ENCODE results near the gene RFC5. TPM values are rescaled to one million over a fixed set of nuclear protein-coding genes. Genes with fewer than 3 reads are reported as not detected.

Gene RFC5
- total RNA-seq, 1 donor from 2014 or later: 52.6 TPM

DNA sequence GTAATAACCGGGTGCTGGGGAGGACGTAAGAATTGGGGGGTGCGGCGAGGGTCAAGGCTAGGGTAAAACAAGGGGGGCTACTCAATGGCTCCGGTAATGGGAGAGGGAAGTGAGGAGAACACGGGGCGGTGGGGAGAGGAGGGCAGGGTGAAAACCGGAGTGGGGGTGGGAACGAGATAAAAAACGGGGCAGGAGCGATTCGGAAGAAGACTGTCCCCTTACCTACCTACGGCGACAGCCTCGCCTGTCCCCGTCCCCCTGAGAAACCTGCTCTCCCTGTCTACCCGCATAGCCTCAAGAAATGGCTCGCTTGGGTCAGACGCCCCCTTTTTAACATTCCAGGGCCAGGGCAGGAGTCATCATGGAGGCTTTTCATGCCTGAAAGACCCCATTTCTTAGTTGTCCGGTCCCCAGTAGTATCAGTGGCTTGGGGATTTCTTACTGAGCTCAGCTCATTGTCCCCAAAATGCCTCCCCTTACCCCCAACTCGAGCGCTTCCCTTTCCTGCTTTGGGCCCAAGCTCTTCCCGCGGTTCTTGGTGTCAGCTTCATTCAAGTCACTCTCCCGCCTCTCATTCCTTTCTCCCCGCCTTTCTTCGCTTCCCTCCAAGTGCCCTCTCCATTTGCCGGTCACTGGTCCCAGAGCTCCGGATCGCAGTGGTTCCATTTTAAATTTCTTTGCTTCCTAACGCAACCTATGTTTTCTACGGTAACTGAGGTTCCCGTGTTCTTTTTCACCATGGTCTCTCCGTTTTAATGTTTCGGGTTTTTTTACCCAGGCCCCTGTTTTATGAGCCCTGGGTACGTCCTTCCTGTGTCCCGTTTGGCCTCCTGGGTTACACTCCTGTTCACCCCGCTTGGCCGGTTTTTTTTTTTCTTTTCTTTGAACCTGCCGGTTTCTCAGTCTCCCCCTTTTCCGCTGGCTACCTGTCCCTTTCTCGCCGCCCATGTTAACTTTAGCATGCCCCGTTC, 45.7 kb downstream of the RFC5 start:
- Mint-ChIP-seq H3K27ac (ENCODE audit: unreplicated experiment) (peak overlapping the region; percentile 99), H3K36me3 (ENCODE audit: low read depth) (peaks cover 6% of the 10 kb centered on the region), H3K27me3 (ENCODE audit: low read depth) (peaks cover 2% of the 10 kb centered on the region), H3K4me3 (peak overlapping the region; percentile 90), H3K4me1 (peaks cover 30% of the 10 kb centered on the region), H3K9me3 (no peaks in the 10 kb centered on the region)
- TF ChIP-seq, protein P1, sequence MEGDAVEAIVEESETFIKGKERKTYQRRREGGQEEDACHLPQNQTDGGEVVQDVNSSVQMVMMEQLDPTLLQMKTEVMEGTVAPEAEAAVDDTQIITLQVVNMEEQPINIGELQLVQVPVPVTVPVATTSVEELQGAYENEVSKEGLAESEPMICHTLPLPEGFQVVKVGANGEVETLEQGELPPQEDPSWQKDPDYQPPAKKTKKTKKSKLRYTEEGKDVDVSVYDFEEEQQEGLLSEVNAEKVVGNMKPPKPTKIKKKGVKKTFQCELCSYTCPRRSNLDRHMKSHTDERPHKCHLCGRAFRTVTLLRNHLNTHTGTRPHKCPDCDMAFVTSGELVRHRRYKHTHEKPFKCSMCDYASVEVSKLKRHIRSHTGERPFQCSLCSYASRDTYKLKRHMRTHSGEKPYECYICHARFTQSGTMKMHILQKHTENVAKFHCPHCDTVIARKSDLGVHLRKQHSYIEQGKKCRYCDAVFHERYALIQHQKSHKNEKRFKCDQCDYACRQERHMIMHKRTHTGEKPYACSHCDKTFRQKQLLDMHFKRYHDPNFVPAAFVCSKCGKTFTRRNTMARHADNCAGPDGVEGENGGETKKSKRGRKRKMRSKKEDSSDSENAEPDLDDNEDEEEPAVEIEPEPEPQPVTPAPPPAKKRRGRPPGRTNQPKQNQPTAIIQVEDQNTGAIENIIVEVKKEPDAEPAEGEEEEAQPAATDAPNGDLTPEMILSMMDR (conservative IDR thresholded peaks at IDR 0.05): no peak
- DNase-seq (ENCODE audit: low read depth, low spot score): no peak

DNA sequence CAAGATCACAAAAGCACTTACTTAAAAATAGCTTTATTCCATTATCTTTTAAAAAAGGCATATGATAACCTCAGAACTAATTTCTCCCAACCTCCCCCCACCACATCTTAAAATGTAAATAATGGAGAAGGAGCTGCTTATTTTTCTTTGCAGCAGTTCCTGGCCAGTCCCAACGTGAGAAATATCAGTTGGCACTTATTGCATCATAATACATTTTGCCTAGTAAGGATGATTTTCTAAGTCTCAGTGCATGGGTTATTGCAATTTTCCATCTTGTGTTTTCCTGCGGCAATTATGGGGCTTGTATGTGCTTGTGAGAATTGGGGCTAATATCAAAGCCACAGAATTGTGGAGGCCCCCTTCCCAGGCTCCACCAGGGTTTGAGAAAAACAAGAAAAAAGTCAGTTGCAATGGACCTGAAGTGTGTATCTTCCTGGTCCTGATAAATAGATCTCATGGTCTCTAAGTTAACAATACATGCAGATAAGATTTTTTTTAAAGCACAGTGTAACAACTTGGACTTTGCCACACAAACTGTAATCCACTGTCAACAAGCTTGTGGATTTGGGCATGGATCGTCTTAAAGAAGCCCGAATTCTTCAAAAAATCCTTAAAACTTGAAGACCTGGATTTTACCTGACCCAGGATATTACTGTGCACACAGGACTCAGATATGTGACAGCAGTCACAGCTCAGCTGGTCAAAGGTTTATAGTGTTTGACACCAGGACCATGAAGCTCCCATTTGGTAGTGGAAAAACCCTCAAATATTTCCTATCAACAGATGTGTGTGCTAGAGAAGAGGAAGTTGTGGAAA, 47.3 kb downstream of the RFC5 start:
- peaks cover 12% of the 10 kb centered on the region for H3K36me3 Mint-ChIP-seq (ENCODE audit: low read depth)

GRCh38 chr12:118064608-118065007, 48.1 kb downstream of the RFC5 start:
- Mint-ChIP-seq H3K4me3 (peak overlapping the region; percentile 90), H3K27me3 (ENCODE audit: low read depth) (peaks cover 2% of the 10 kb centered on the region), H3K36me3 (ENCODE audit: low read depth) (peaks cover 12% of the 10 kb centered on the region), H3K9me3 (no peaks in the 10 kb centered on the region), H3K27ac (ENCODE audit: unreplicated experiment) (no peak overlapping the region), H3K4me1 (peaks cover 25% of the 10 kb centered on the region)
- DNase-seq (ENCODE audit: low read depth, low spot score): no peak
- TF ChIP-seq, protein P1 (conservative IDR thresholded peaks at IDR 0.05): peak; percentile 46

More for the DNA sequence above, 47.3 kb downstream of the RFC5 start:
- Mint-ChIP-seq H3K27ac (ENCODE audit: unreplicated experiment) (no peak overlapping the region), H3K4me1 (peaks cover 30% of the 10 kb centered on the region), H3K27me3 (ENCODE audit: low read depth) (peaks cover 2% of the 10 kb centered on the region), H3K4me3 (peak overlapping the region; percentile 90), H3K9me3 (no peaks in the 10 kb centered on the region)
- TF ChIP-seq, protein P1 (conservative IDR thresholded peaks at IDR 0.05): no peak
- no peak for DNase-seq (ENCODE audit: low read depth, low spot score)

GRCh38 chr12:118065380-118065779, 48.9 kb downstream of the RFC5 start:
- no peak for DNase-seq (ENCODE audit: low read depth, low spot score)
- TF ChIP-seq, protein P1 (conservative IDR thresholded peaks at IDR 0.05): no peak
- H3K4me1 Mint-ChIP-seq: peaks cover 18% of the 10 kb centered on the region
- H3K36me3 Mint-ChIP-seq (ENCODE audit: low read depth): peaks cover 12% of the 10 kb centered on the region
- no peak overlapping the region for H3K27ac Mint-ChIP-seq (ENCODE audit: unreplicated experiment)
- H3K9me3 Mint-ChIP-seq: no peaks in the 10 kb centered on the region
- H3K4me3 Mint-ChIP-seq: no peak overlapping the region
- H3K27me3 Mint-ChIP-seq (ENCODE audit: low read depth): no peaks in the 10 kb centered on the region

- Mint-ChIP-seq H3K4me3 (no peak overlapping the region), H3K4me1 (peaks cover 6% of the 10 kb centered on the region), H3K9me3 (no peaks in the 10 kb centered on the region), H3K27me3 (ENCODE audit: low read depth) (no peaks in the 10 kb centered on the region), H3K36me3 (ENCODE audit: low read depth) (peaks cover 16% of the 10 kb centered on the region), H3K27ac (ENCODE audit: unreplicated experiment) (no peak overlapping the region)
- TF ChIP-seq, protein P1 (conservative IDR thresholded peaks at IDR 0.05): no peak
- no peak for DNase-seq (ENCODE audit: low read depth, low spot score)
Observed at GRCh38 chr12:118068445-118068844, 51.9 kb downstream of the RFC5 start.

All from neural crest cell (in vitro differentiated cells).